ENCODE measurements around the gene TMEM61.
"Not testable (repeated sequence)": the region's sequence is repeated elsewhere in the genome, so short reads cannot be mapped to it uniquely, and the experiment has no call there.

Gene TMEM61

DNA sequence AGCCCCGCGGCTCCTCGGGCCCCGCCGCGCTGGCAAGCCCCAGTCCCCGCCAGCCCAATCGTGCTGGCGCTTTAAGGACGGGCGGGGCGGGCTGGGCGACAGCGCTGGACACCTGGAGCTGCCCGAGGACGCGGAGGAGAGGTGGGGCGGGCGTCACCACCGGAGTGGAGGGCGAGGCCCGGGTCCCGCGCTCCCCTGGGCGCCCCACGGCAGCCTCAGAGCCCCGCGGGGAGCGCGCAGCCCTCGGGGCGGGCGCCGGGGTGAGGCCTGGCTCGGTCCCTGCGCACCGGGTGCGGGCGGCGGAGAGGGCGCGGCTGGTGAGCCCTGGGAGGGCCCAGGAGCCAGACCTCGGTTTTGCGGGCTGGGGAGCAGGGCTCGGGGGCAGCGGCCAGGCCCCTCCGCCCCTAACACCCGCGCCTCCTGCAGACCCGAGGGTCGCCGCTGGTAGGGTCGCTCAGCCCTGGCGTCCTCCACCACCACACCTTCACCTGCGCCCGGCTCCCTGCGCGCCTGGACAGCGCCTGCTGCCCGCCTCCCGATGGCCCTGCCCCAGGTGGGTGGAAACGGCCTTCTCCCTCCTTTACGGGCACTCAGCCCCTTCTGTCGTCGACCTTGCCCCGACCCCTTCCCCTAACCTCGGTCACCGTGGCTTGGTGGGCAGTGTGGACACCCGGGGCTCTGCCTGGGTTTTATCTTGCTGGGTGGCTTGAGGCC, at the start of gene TMEM61:
Gene TMEM61, plus strand, starts transcription at position 101 of the 714 bp plus-strand sequence. Its CDS starts 438 bp downstream, at position 539.
- DNase-seq (ENCODE audit: low spot score), result no peak

DNA sequence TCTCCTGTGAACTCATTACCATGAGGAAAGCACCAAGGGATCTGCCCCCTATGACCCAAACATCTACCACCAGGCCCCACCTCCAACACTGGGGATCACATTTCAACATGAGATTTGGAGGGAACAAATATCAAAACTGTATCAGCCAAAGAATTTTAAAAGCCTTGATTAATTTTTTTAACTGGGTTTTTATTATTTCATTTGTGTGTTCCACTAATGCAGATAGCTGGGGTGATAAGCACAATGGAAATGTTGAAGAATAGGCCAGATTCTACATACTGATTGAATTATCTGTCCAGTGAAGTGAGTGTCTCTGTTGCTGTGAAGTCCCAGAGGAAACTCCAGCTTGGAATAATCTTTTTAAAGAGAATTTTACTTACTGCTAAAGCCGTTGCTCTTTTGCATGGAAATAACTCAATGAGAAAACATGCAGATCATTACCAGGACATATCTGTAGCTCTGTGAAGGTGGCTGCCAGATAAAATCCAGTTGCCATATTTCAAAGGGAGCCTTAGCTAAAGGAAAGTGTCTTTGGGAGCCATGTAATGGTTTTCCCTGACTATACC, 49.1 kb upstream of the TMEM61 start:
- DNase-seq (ENCODE audit: low spot score), result no peak

DNA sequence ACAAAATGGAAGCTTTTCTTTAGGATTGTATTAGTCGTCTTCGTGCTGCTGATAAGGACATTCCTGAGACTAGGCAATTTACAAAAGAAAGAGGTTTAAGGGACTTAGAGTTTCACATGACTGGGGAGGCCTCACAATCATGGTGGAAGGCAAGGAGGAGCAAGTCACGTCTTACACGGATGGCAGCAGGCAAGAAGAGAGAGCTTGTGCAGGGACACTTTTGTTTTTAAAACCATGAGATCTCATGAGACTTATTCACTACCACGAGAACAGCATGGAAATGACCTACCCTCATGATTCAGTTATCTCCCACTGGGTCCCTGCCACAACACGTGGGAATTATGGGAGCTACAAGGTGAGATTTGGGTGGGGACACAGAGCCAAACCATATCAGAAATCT, 46.3 kb upstream of the TMEM61 start:
- not testable (repeated sequence) for DNase-seq (ENCODE audit: low spot score)

DNA sequence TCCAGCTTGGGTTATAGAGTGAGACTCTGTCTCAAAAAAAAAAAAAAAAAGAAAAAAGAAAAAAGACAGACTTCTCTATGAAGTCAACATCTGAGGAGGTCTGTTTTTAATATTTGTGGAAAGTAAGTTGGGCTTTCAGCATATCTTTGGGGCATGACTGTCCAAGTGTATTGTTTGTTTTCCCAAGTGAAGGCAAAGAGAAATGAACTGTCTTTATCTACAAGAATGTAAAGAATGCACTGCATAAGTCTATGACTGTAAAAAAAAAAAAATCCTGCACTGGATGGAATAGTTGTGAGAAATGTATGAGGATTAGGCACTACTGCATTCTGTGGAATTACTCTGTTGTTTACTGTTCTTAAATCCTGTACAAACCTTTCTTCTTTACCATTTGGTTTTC, 45.6 kb upstream of the TMEM61 start:
- DNase-seq (ENCODE audit: low spot score), result no peak

DNA sequence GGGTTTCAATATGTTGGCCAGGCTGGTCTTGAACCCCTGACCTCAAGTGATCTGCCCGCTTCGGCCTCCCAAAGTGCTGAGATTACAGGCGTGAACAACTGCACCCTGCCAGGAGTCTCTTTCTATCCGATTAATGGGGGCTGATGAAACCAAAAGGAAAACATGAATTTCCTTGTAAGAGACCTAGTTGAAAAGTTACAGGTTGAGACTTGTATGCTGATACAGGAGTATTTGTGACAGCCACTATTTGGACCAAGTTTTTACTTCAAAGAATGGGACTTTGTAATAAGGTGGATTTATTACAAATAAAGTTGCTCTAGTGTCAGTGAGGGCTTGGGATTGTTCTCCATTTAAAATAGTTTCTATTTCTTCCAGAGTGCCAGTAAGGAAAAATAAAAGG, 43.6 kb upstream of the TMEM61 start:
- no peak for DNase-seq (ENCODE audit: low spot score)

DNA sequence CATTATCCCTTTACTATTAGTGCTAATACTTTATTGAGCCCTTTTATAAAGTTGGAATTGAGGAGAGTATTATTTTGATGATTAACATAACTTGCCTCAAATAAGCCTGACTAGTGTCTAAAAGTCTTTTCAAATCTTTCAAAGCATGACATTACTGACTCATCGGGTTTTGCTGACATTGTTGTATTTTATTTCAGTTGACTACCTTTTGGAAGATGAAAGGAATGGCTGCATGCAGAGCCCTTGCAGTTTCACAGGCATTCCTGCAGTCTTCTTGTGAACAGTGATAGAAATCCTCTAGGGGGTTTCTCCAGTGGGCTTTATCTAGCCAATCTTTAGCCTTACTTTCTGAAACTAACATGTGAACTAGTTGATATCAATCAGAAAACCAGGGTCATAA, 43.0 kb upstream of the TMEM61 start:
- DNase-seq (ENCODE audit: low spot score), result no peak

DNA sequence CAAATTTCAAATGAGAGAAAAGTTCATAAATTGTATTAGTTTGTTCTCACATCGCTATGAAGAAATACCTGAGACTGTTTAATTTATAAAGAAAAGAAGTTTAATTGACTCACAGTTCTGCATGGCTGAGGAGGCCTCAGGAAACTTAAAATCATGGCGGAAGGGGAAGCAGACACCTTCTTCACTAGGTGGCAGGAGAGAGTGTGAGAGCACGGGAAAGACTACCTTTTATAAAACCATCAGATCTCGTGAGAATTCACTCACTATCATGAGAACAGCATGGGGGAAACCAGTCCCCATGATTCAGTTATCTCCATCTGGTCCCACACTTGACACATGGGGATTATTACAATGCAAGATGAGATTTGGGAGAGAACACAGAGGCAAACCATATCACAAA, 41.5 kb upstream of the TMEM61 start:
- DNase-seq (ENCODE audit: low spot score), result not testable (repeated sequence)

DNA sequence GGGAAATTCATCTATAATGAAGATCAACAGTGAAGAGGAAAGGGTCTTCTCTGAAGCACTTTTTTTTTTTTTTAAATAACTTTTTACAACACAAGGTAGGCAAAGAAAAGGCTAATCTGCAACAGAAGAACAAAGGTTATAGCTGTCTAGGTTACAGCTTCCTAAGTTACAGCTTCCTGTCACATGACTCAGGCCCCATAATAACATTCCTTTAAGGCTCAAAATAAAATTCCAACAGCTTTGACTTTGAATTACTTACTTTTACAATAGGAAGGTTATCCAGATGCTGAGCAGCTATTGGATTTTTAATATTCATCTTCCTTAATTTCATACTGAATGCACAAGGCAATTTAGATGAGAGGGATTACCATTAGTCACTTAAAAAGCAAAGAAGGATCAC, 40.4 kb upstream of the TMEM61 start:
- no peak for DNase-seq (ENCODE audit: low spot score)

DNA sequence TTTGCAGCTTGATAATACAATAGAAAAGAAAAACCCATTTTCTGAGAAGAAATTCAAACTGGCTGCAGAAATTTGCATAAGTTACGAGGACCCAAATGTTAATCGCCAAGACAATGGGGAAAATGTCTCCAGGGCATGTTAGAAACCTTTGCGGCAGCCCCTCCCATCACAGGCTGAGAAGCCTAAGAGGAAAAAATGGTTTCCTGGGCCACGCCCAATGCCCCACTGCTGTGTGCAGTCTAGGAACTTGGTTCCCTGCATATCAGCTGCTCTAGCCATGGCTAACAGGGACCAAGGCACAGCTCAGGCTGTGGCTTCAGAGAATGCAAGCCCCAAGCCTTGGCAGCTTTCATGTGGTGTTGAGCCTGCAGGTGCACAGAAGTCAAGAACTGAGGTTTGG, 37.5 kb upstream of the TMEM61 start:
- DNase-seq (ENCODE audit: low spot score), result no peak

DNA sequence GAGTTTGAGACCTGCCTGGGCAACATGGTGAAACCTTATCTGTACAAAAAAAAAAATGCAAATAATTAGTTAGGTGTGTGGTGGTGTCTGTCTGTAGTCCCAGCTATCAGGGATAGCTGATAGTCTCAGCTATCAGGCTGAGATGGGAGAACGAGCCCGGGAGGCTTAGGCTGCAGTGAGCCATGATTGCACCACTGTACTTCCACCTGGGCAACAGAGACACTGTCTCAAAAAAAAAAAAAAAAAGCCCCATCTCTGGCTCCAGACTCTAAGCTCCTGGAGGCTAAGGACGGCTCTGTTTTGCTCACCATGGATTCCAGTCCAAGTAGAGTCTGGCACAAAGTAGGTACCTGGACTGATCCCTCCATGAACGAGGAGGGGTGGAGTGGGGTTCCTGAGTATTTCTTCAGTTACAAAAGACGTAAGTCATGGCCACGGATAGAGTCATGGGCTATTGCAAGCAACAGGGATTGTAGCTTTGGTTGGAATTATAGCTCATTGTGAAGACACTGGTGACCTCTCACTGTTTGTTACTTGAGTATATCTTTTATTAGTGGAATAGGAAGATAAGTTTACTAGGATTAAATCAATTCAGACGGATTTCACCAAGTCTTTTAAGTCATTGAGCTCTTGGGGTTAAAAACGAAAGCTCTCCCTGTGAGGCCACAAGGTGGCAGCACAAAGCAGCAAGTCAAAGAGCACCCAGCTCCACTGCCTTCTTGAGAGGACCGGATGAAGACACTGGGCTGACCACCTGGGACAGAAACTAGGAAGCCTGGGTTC, 35.6 kb upstream of the TMEM61 start:
- DNase-seq (ENCODE audit: low spot score), result peak; percentile 76

DNA sequence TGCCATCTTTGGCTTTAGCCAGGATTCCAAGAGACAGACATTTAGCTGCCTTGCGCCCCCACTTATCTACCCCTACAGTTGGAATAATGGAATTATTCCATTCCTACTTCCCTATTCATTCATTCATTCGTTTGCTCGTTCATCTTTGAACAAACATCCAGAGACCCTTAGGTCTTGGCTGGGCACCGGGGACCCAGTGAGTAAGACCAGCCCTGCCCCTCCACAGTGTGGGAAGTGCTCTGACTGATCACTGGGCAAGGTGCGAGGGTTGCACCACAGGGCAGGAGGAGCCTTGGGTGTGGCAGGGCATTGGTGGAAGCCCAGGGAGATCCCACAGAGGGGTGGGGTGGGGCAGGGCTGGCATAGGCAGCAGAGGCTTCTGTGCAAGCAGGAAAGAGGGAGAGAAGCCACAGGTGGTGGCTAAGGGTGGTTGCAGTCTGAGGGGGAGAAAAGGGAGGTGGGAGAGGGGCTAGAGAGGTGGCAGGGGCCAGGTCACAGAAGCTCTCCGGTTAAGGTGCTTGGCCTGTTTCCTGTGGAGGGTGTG, 35.0 kb upstream of the TMEM61 start:
- DNase-seq (ENCODE audit: low spot score), result no peak

DNA sequence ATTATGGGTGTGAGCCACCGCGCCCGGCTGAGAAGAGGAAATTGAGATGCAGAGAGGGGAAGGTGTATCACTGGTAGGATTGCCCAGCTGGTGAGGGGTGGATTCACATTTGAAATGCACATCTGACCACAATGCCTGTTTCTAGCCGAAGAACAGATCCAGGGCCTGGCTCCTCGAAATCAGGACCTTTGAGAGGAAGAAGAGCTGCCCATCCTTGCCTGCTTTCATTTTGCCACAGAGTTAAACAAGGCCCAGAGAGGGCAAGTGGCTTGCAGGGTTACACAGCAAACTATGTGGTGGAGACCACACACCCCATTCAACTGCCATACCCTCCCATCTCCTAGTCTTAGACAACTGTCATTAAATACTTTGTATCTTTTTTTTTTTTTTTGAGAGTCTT, 32.9 kb upstream of the TMEM61 start:
- no peak for DNase-seq (ENCODE audit: low spot score)

DNA sequence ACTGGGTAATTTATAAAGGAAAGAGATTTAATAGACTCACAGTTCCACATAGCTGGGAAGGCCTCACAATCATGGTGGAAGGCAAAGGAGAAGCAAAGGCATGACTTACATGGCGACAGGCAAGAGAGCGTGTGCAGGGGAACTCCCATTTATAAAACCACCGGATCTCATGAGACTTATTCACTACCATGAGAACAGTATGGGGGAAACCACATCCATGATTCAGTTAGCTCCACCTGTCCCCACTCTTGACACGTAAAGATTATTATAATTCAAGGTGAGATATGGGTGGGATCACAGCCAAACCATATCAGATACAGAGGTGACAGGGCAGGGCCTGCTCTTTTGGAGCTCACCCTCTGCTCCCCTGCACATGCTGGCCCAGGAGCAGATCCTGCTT, 31.4 kb upstream of the TMEM61 start:
- no peak for DNase-seq (ENCODE audit: low spot score)

DNA sequence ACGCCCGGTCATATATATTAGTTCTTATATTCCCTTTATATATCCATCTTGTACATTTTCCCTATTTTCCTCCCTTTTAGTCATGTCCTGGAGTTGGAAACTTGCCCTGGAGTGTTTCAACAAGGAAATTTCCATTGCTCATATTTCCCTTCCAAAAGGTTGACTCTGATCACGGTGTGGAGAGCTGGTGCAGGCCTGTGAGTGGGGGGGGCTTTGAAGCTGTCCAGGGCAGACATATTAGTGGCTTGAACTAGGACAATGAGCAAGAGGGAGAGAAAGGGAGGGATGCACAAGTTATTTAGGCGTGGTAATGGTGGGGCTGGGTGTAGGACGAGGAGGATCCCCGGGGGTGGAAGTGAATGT, 30.4 kb upstream of the TMEM61 start:
- no peak for DNase-seq (ENCODE audit: low spot score)

DNA sequence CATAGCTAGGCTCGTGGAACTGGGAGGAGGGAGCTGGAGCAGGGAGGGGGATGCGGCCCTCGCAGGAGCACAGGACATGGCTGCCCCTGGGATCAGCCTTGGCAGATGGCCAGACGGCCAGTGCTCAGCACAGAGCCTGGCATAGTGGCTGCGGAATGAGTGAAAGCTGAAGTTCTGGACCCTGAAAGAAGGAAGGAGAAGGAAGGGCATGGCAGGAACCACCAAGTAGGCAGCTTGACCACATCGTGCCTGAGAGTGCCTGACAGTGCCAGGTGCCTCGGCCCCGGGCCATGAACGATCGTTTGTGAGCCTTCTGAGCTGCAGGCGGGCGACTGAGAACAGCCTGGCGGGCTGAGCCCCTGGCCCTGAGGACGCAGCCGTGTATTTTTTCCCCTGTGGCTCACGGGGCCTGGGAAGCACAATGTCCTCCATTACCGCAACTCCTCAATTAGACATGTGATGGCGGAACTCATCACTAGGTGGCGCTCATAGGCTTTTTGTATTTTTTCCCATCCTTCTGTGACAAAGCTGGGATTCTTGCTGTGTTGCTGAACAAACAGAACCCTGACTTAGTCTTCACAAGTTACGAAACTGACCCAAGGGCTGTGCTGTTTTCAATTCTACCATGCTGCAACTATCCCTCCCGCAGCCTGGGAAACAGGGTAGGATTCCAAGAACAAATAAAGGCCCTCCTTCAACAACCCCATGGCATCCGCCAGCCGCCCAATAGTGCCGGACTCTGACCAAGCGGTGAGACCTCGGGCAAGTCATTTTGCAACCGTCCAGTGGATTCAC, 29.9 kb upstream of the TMEM61 start:
- DNase-seq (ENCODE audit: low spot score), result peak; percentile 77

DNA sequence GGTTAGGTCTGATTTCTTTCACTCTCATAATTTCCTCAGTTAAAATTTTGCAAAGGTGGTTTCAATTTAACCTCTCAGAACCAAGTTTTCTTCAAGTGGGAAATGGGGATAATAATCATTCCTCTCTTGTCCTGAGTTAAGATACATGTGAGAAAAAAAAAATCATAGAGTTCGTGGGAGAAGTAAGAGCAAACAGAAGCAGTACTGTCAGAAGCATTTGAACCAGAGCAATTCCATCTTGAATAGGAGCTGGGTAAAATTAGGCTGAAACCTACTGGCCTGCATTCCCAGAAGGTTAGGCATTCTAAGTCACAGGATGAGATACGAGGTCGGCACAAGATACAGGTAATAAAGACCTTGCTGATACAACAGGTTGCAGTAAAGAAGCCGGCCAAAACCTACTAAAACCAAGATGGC, 28.6 kb upstream of the TMEM61 start:
- no peak for DNase-seq (ENCODE audit: low spot score)

DNA sequence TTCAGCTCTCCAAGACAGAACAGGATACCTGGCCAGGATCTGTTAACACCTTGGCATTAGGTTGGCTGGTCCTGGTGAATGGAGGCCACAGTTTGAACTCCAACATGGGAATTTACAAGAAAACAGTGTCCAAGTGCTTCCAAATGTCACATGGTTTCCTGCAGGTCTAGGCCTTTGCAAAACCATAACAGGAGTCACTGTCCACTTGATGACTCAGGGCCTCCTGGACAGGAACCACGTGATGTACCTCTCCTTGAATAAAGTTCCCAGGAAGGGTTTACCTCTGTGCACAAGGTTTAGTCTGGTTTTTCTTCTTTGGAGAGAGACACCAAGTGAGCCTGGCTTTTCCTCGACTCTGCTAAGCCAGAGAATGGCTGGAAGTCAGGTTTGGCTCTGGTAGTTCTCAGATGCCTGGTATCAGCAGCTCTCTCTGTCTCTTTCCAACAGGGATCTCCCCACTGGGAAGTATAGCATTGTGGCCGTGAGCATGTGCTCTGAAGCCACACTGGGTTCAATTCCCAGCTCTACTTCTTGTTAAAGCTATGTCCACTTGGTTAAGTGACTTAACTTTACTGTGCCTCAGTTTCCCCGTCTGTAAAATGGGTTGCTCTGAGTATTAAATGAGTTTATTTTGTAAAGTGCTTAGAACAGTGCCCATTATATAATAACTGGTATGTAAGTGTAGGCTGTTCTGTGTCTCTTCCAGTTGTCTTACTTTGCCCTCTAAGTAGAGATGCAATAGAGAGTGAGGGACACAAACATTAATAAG, 27.3 kb upstream of the TMEM61 start:
- no peak for DNase-seq (ENCODE audit: low spot score)

DNA sequence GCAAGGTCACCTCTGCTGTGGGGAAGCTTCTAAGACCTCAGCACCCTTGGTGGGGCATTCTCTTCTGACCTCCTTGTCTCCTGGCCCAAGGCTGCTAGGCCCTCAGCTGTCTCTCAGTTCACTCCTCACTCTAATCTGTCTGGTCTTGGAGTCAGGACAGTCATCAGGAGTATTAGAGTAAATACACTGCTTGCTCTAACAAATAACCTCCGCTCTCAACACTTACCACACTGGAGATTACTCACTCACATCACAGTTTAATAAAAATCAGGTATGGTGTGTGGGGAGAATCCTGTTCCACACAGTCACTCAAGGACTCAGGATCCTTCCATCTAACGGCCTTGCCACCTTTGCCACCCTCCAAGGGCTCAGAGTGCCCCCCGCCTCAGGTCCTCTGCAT, 26.6 kb upstream of the TMEM61 start:
- DNase-seq (ENCODE audit: low spot score), result no peak

DNA sequence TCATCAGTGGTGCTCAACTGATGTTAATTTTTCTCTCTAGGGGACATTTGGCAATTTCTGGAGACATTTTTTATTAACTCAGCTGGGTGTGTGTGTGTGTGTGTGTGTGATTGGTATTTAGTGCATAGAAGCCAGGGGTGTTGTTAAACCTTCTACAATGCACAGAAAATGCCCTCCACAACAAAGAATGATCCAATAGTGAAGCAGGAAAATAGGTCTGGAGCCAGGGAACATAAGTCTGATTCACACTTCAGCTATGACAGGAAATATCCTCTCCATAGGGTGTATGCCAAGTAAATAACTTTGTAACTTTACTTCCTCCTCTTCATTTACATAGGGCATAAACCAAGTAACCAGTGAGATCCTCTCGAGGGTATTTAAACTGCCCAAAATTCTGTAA, 25.1 kb upstream of the TMEM61 start:
- no peak for DNase-seq (ENCODE audit: low spot score)

DNA sequence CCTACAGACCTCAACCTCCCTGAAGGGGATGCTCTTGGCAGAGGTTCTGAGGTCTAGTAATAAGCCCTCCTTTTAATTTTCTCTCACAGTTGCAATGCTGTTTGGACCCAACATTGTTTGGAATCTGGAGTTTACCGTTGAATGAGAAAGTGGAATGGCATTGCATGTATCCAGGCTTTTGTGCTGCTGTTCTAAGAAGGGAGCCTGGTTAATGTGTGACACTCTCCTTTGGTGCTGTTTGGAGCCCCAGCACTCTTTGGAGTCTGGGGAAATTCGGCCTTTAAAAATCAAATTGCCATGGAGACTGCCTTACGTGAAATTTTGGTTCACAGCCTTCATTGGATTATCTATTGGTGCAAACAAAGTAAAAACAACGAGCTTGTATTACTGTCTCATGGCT, 23.7 kb upstream of the TMEM61 start:
- DNase-seq (ENCODE audit: low spot score), result no peak

DNA sequence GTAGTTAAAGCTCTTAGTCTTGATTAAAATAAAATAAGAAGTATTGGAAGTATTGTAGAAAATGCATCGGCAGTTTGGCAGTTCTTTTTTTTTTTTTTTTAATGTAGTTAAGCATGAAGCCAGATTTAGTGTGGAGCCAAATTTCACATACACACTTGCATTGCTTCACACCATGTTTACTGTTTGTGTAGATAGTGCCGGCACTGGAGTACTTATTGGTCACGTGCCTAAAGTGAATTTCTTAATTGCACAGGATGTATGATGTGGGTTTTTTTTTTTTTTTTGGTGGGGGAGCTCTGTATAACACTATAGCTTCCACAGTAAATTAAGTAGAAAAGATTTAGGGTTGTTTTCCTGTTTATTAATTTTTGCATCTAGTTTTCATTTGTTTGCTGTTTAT, 21.2 kb upstream of the TMEM61 start:
- no peak for DNase-seq (ENCODE audit: low spot score)
